ENCODE measurements around the gene EFCC1.

Gene EFCC1

GRCh38 chr3:129014148-129014547, 13.0 kb downstream of the EFCC1 start:
- H3K36me3 ChIP-seq (ENCODE audit: control insufficient read depth, insufficient read depth, low read length), result no peaks in the 10 kb centered on the region
- H3K4me3 ChIP-seq (ENCODE audit: insufficient read depth, low read depth, low read length), result no peak overlapping the region
- no peaks in the 10 kb centered on the region for H3K27me3 ChIP-seq (ENCODE audit: control insufficient read depth, insufficient read depth, low read length, poor library complexity, severe bottlenecking)
- H3K27ac ChIP-seq (ENCODE audit: insufficient read depth, low read depth, low read length, poor library complexity, severe bottlenecking), result no peak overlapping the region
- WGBS, 2 experiments, result 93 to 94% methylated on average over 13 of the region's 13 CpGs
- H3K9me3 ChIP-seq (ENCODE audit: control insufficient read depth, low read length), result no peaks in the 10 kb centered on the region
- H3K4me1 ChIP-seq (ENCODE audit: control insufficient read depth, insufficient read depth, low read length), result peaks cover 37% of the 10 kb centered on the region

GRCh38 chr3:129014793-129015345, 13.8 kb downstream of the EFCC1 start:
- Histone ChIP-seq H3K27me3 (ENCODE audit: control insufficient read depth, insufficient read depth, low read length, poor library complexity, severe bottlenecking) (no peaks in the 10 kb centered on the region), H3K36me3 (ENCODE audit: control insufficient read depth, insufficient read depth, low read length) (no peaks in the 10 kb centered on the region), H3K4me3 (ENCODE audit: insufficient read depth, low read depth, low read length) (no peak overlapping the region), H3K9me3 (ENCODE audit: control insufficient read depth, low read length) (no peaks in the 10 kb centered on the region), H3K4me1 (ENCODE audit: control insufficient read depth, insufficient read depth, low read length) (peaks cover 35% of the 10 kb centered on the region), H3K27ac (ENCODE audit: insufficient read depth, low read depth, low read length, poor library complexity, severe bottlenecking) (no peak overlapping the region)
- 93 to 94% methylated on average over 9 of the region's 9 CpGs for WGBS, 2 experiments

GRCh38 chr3:129015388-129016105, 14.4 kb downstream of the EFCC1 start:
- Histone ChIP-seq H3K36me3 (ENCODE audit: control insufficient read depth, insufficient read depth, low read length) (no peaks in the 10 kb centered on the region), H3K4me3 (ENCODE audit: insufficient read depth, low read depth, low read length) (no peak overlapping the region), H3K27me3 (ENCODE audit: control insufficient read depth, insufficient read depth, low read length, poor library complexity, severe bottlenecking) (no peaks in the 10 kb centered on the region), H3K4me1 (ENCODE audit: control insufficient read depth, insufficient read depth, low read length) (peaks cover 28% of the 10 kb centered on the region), H3K27ac (ENCODE audit: insufficient read depth, low read depth, low read length, poor library complexity, severe bottlenecking) (no peak overlapping the region), H3K9me3 (ENCODE audit: control insufficient read depth, low read length) (no peaks in the 10 kb centered on the region)
- WGBS, 2 experiments, result 89% methylated on average over 19 of the region's 19 CpGs

GRCh38 chr3:129016356-129016719, 15.2 kb downstream of the EFCC1 start:
- no peaks in the 10 kb centered on the region for H3K36me3 ChIP-seq (ENCODE audit: control insufficient read depth, insufficient read depth, low read length)
- H3K27ac ChIP-seq (ENCODE audit: insufficient read depth, low read depth, low read length, poor library complexity, severe bottlenecking), result no peak overlapping the region
- no peaks in the 10 kb centered on the region for H3K9me3 ChIP-seq (ENCODE audit: control insufficient read depth, low read length)
- H3K4me3 ChIP-seq (ENCODE audit: insufficient read depth, low read depth, low read length), result no peak overlapping the region
- 82 to 83% methylated on average over 6 of the region's 6 CpGs for WGBS, 2 experiments
- H3K27me3 ChIP-seq (ENCODE audit: control insufficient read depth, insufficient read depth, low read length, poor library complexity, severe bottlenecking), result no peaks in the 10 kb centered on the region
- H3K4me1 ChIP-seq (ENCODE audit: control insufficient read depth, insufficient read depth, low read length), result peaks cover 23% of the 10 kb centered on the region

GRCh38 chr3:129016720-129017483, 15.8 kb downstream of the EFCC1 start:
- H3K36me3 ChIP-seq (ENCODE audit: control insufficient read depth, insufficient read depth, low read length), result no peaks in the 10 kb centered on the region
- no peak overlapping the region for H3K4me3 ChIP-seq (ENCODE audit: insufficient read depth, low read depth, low read length)
- no peaks in the 10 kb centered on the region for H3K27me3 ChIP-seq (ENCODE audit: control insufficient read depth, insufficient read depth, low read length, poor library complexity, severe bottlenecking)
- H3K9me3 ChIP-seq (ENCODE audit: control insufficient read depth, low read length), result no peaks in the 10 kb centered on the region
- WGBS, 2 experiments, result 95% methylated on average over 14 of the region's 14 CpGs
- H3K4me1 ChIP-seq (ENCODE audit: control insufficient read depth, insufficient read depth, low read length), result peaks cover 23% of the 10 kb centered on the region
- no peak overlapping the region for H3K27ac ChIP-seq (ENCODE audit: insufficient read depth, low read depth, low read length, poor library complexity, severe bottlenecking)

- H3K27ac ChIP-seq (ENCODE audit: insufficient read depth, low read depth, low read length, poor library complexity, severe bottlenecking), result no peak overlapping the region
- no peaks in the 10 kb centered on the region for H3K27me3 ChIP-seq (ENCODE audit: control insufficient read depth, insufficient read depth, low read length, poor library complexity, severe bottlenecking)
- H3K4me1 ChIP-seq (ENCODE audit: control insufficient read depth, insufficient read depth, low read length), result peaks cover 23% of the 10 kb centered on the region
- WGBS, 2 experiments, result 67 to 69% methylated on average over 7 of the region's 7 CpGs
- no peaks in the 10 kb centered on the region for H3K36me3 ChIP-seq (ENCODE audit: control insufficient read depth, insufficient read depth, low read length)
- no peaks in the 10 kb centered on the region for H3K9me3 ChIP-seq (ENCODE audit: control insufficient read depth, low read length)
- H3K4me3 ChIP-seq (ENCODE audit: insufficient read depth, low read depth, low read length), result no peak overlapping the region
Observed at GRCh38 chr3:129017484-129017899, 16.4 kb downstream of the EFCC1 start.

- no peak overlapping the region for H3K4me3 ChIP-seq (ENCODE audit: insufficient read depth, low read depth, low read length)
- no peaks in the 10 kb centered on the region for H3K27me3 ChIP-seq (ENCODE audit: control insufficient read depth, insufficient read depth, low read length, poor library complexity, severe bottlenecking)
- WGBS, 2 experiments, result 92 to 96% methylated on average over 2 of the region's 2 CpGs
- H3K9me3 ChIP-seq (ENCODE audit: control insufficient read depth, low read length), result no peaks in the 10 kb centered on the region
- H3K36me3 ChIP-seq (ENCODE audit: control insufficient read depth, insufficient read depth, low read length), result no peaks in the 10 kb centered on the region
- no peak overlapping the region for H3K27ac ChIP-seq (ENCODE audit: insufficient read depth, low read depth, low read length, poor library complexity, severe bottlenecking)
- peaks cover 23% of the 10 kb centered on the region for H3K4me1 ChIP-seq (ENCODE audit: control insufficient read depth, insufficient read depth, low read length)
Observed at GRCh38 chr3:129018271-129018670, 17.2 kb downstream of the EFCC1 start.

GRCh38 chr3:129018751-129019150, 17.6 kb downstream of the EFCC1 start:
- H3K9me3 ChIP-seq (ENCODE audit: control insufficient read depth, low read length), result no peaks in the 10 kb centered on the region
- no peak overlapping the region for H3K27ac ChIP-seq (ENCODE audit: insufficient read depth, low read depth, low read length, poor library complexity, severe bottlenecking)
- no peak overlapping the region for H3K4me3 ChIP-seq (ENCODE audit: insufficient read depth, low read depth, low read length)
- H3K36me3 ChIP-seq (ENCODE audit: control insufficient read depth, insufficient read depth, low read length), result no peaks in the 10 kb centered on the region
- peaks cover 23% of the 10 kb centered on the region for H3K4me1 ChIP-seq (ENCODE audit: control insufficient read depth, insufficient read depth, low read length)
- WGBS, 2 experiments, result 89 to 90% methylated on average over 9 of the region's 9 CpGs
- H3K27me3 ChIP-seq (ENCODE audit: control insufficient read depth, insufficient read depth, low read length, poor library complexity, severe bottlenecking), result no peaks in the 10 kb centered on the region

GRCh38 chr3:129019266-129019665, 18.2 kb downstream of the EFCC1 start:
- H3K36me3 ChIP-seq (ENCODE audit: control insufficient read depth, insufficient read depth, low read length), result no peaks in the 10 kb centered on the region
- no peak overlapping the region for H3K27ac ChIP-seq (ENCODE audit: insufficient read depth, low read depth, low read length, poor library complexity, severe bottlenecking)
- 89 to 100% methylated on average over 2 of the region's 3 CpGs for WGBS, 2 experiments

GRCh38 chr3:129020691-129021090, 19.6 kb downstream of the EFCC1 start:
- 91 to 92% methylated on average over 5 of the region's 5 CpGs for whole genome bisulfite sequencing, 2 experiments
- Histone ChIP-seq H3K36me3 (ENCODE audit: control insufficient read depth, insufficient read depth, low read length) (no peaks in the 10 kb centered on the region), H3K27ac (ENCODE audit: insufficient read depth, low read depth, low read length, poor library complexity, severe bottlenecking) (no peak overlapping the region), H3K4me1 (ENCODE audit: control insufficient read depth, insufficient read depth, low read length) (peaks cover 20% of the 10 kb centered on the region), H3K4me3 (ENCODE audit: insufficient read depth, low read depth, low read length) (no peak overlapping the region), H3K27me3 (ENCODE audit: control insufficient read depth, insufficient read depth, low read length, poor library complexity, severe bottlenecking) (no peaks in the 10 kb centered on the region), H3K9me3 (ENCODE audit: control insufficient read depth, low read length) (no peaks in the 10 kb centered on the region)

More at GRCh38 chr3:129019266-129019665, 18.2 kb downstream of the EFCC1 start:
- H3K27me3 ChIP-seq (ENCODE audit: control insufficient read depth, insufficient read depth, low read length, poor library complexity, severe bottlenecking), result no peaks in the 10 kb centered on the region
- no peak overlapping the region for H3K4me3 ChIP-seq (ENCODE audit: insufficient read depth, low read depth, low read length)
- H3K4me1 ChIP-seq (ENCODE audit: control insufficient read depth, insufficient read depth, low read length), result peaks cover 23% of the 10 kb centered on the region
- no peaks in the 10 kb centered on the region for H3K9me3 ChIP-seq (ENCODE audit: control insufficient read depth, low read length)
